Mesangial cell (primary cell): ENCODE data around the gene CD248. TPM values are rescaled to one million over a fixed set of nuclear protein-coding genes. Genes with fewer than 3 reads are reported as not detected.

Source experiments
- total RNA-seq: library from RNA; depleted of rRNA; stranded (reverse); fragments of >200 nt; gene quantifications from 2 replicates; pipeline ENCODE4 v1.2.3, GENCODE V29; 2015

The CD248 gene, protein sequence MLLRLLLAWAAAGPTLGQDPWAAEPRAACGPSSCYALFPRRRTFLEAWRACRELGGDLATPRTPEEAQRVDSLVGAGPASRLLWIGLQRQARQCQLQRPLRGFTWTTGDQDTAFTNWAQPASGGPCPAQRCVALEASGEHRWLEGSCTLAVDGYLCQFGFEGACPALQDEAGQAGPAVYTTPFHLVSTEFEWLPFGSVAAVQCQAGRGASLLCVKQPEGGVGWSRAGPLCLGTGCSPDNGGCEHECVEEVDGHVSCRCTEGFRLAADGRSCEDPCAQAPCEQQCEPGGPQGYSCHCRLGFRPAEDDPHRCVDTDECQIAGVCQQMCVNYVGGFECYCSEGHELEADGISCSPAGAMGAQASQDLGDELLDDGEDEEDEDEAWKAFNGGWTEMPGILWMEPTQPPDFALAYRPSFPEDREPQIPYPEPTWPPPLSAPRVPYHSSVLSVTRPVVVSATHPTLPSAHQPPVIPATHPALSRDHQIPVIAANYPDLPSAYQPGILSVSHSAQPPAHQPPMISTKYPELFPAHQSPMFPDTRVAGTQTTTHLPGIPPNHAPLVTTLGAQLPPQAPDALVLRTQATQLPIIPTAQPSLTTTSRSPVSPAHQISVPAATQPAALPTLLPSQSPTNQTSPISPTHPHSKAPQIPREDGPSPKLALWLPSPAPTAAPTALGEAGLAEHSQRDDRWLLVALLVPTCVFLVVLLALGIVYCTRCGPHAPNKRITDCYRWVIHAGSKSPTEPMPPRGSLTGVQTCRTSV
- 1.8 and 5.1 TPM in 2 replicates for total RNA-seq

GRCh38 chr11:66316849-66317251 lies at the start of gene CD248:
Gene CD248, minus strand, starts transcription at chr11:66317044. Its CDS starts 17 bp downstream, at chr11:66317027.

GRCh38 chr11:66347425-66348276 lies 30.8 kb upstream of the CD248 start, which contains the start of gene B4GAT1:
Gene B4GAT1, minus strand, starts transcription at chr11:66347629. Its CDS starts 84 bp downstream, at chr11:66347545.

DNA sequence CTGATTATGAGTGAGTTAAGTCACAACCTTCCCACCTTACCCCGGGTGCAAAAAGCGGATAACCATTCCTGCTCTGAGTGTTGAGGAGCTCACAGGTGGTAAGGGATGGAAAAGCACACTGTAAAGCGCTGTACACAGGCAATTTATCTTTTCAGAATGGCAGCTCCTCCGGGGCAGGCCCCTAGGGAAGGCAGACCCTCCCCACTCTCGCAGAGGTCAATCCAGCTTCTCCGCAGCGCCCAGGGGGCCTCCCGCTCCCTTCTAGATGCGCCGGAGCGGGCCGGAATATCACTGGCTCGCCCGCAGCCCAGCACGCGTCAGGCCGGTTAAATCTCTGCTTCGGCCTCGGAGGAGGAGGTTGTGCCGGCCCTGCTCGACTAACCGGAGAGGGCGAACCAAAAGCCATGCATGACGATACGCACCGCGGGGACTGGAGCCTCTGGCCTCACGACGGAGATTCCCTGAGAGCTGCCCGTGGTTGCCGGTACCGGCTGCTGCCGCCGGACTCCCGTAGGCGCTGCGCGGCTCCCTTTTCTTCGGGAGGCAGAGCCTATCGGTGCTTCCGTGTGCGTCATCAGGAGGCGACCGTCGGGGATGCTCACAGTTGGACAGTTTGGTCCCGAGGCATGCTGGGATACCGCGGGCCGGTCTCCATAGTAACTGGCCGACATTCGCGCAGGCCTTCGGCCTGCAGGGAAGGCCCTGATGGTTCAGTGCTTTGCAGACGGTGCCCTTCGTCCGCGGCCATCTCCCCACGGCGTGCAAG lies 27.9 kb upstream of the CD248 start, which contains the start of gene BRMS1:
BRMS1 (minus strand) TSS at position 555 of the 766 bp plus-strand sequence. CDS start 2,870 bp downstream, outside the sequence.

DNA sequence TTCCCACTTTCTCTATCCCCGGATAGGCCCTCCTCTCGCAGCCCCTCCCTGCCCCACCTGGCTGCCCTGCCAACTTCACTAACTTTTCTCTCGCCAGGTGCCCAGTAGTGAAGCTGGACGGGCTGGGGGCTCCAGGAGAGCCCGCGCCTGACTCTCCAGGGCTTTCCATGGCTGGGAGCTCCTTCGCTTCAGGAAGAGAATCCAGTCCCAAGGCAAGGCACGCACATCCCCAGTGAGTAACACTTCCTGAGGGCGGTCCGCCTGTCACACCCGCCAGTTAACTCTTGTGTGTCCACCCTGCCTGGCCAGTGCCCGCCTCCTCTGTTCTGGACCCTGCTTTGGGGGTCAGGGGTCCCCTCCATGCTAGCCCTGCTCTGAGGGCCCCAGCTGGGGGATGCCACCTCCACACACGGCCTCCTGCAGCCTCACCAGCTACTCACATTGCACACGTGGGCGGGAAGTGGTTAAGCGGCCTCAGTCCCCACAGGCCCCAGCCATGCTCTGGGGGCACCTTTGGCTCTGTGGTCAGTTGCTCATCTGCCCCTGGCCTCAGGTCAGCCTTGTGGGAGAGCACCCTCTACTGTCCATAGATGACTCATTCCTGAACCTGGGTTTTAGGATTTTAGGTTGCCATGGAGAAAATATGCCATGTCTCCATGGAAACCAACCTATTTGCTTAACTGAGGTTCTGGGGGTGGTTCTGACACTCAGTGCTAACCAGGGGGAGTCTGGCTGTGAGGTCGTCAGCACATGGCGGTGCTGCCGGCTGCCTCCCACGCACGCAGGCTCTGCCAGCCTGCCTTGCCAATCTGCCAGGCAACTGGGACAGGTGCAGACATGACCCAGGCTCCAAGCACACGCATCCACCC lies 19.6 kb upstream of the CD248 start, which contains the start of gene RIN1:
RIN1 (minus strand) TSS at position 201 of the 869 bp plus-strand sequence; CDS start at position 169, 32 bp downstream.

GRCh38 chr11:66291706-66292542 lies 24.9 kb downstream of the CD248 start, which contains the start of gene TMEM151A:
Gene TMEM151A, plus strand, starts transcription at chr11:66291894. Its CDS starts 120 bp downstream, at chr11:66292014.

GRCh38 chr11:66288671-66289547 lies 27.9 kb downstream of the CD248 start, which contains the start of gene YIF1A:
Gene YIF1A, minus strand, starts transcription at chr11:66289143. Its CDS starts 158 bp downstream, at chr11:66288985.

GRCh38 chr11:66277471-66278362 lies 39.1 kb downstream of the CD248 start, which contains the start of gene CNIH2:
Gene CNIH2, plus strand, starts transcription at chr11:66278175. Its CDS starts 282 bp downstream, at chr11:66278457.

DNA sequence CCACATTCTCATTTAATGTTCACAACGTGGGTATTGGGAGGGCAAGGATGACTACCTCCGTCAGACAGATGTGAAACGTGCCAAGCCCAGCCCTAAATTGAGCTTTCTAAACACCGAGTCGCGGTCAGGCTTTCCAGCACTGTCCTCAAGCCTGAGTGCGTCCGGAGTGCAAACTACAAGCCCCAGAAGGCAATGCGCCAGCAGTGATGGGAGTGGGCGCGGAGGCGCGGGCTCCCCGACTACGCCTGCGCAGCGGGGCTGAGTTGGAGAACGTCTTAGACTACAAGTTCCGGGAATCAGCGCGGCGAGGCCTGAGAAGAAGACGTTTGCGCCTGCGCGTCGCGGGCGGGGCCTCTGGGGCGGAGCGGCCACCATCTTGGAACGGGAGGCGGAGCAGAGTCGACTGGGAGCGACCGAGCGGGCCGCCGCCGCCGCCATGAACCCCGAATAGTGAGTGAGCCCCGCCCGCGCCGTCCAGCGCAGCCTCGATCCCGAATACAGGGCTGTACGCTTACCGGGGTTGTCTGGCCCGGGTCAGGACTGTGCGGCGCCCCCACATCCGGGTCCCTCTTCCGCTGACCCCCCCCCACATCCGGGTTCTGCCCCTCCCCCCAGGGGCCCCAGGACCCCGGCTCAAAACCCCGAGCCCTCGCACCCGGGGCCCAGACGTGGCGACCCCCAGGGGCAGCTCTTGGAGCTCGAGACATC lies 48.4 kb downstream of the CD248 start, which contains the start of gene RAB1B:
RAB1B (plus strand) TSS at position 396 of the 708 bp plus-strand sequence; CDS start at position 437, 41 bp downstream.

Other genes with a start within 250 kb of the CD248 start
- gene PACS1, start 246.8 kb downstream of the CD248 start, total RNA-seq = 50.5 and 67.8 TPM in 2 replicates
- gene KLC2, start 59.3 kb downstream of the CD248 start, total RNA-seq = 25.6 and 28.0 TPM in 2 replicates
- gene RAB1B, start 48.4 kb downstream of the CD248 start, total RNA-seq = 153 and 177 TPM in 2 replicates
- gene CNIH2, start 38.9 kb downstream of the CD248 start, total RNA-seq = 0.63 and 2.0 TPM in 2 replicates
- gene YIF1A, start 27.9 kb downstream of the CD248 start, total RNA-seq = 172 and 188 TPM in 2 replicates
- 0.16 and 17.6 TPM in 2 replicates for gene TMEM151A, start 25.1 kb downstream of the CD248 start, total RNA-seq
- gene RIN1, start 19.4 kb upstream of the CD248 start, total RNA-seq = 21.3 and 23.7 TPM in 2 replicates
- gene BRMS1, start 28.1 kb upstream of the CD248 start, total RNA-seq = 41.2 and 63.6 TPM in 2 replicates
- 31.3 and 44.7 TPM in 2 replicates for gene B4GAT1, start 30.6 kb upstream of the CD248 start, total RNA-seq
- 3.3 and 5.2 TPM in 2 replicates for gene SLC29A2, start 54.7 kb upstream of the CD248 start, total RNA-seq
- gene NPAS4, start 104.0 kb upstream of the CD248 start, total RNA-seq = 0.13 TPM in 1 of 2 replicates, not detected in the other
- gene MRPL11, start 121.8 kb upstream of the CD248 start, total RNA-seq = 46.9 and 71.0 TPM in 2 replicates
- gene PELI3, start 149.9 kb upstream of the CD248 start, total RNA-seq = 4.6 and 9.9 TPM in 2 replicates
- 75.4 and 101 TPM in 2 replicates for gene DPP3, start 163.4 kb upstream of the CD248 start, total RNA-seq
- 24.9 and 52.4 TPM in 2 replicates for gene BBS1, start 193.6 kb upstream of the CD248 start, total RNA-seq
- 32.3 and 44.5 TPM in 2 replicates for gene ZDHHC24, start 229.0 kb upstream of the CD248 start, total RNA-seq
- gene ACTN3, start 229.9 kb upstream of the CD248 start, total RNA-seq = under 0.01 and 0.13 TPM in 2 replicates